HG03469 (cell line): ENCODE data around the gene DYRK3.

Experiments
- ATAC-seq: cut with Tn5 transposase; IDR thresholded peaks from one replicate; pipeline ENCODE4 v1.9.1; 2021; ENCODE audit warnings: mild to moderate bottlenecking, moderate library complexity, moderate number of reproducible peaks; ENCODE audit not compliant: unreplicated experiment

The DYRK3 gene

DNA sequence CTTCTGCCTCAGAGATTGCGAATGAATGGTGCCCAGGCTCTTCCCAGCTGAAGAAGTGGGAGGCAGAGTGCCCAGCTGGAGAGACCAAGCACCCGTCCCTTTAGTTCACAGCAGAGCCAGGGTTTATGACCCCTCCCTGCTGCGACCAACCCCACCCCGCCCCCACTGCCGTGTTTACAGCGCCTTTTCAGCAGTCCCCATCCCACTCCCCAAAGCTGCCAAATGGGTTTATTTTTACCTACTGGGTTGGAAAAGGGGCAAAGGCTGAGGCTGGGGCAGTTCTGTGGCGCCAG is 23.6 kb downstream of the DYRK3 start:
- ATAC-seq = no peak

DNA sequence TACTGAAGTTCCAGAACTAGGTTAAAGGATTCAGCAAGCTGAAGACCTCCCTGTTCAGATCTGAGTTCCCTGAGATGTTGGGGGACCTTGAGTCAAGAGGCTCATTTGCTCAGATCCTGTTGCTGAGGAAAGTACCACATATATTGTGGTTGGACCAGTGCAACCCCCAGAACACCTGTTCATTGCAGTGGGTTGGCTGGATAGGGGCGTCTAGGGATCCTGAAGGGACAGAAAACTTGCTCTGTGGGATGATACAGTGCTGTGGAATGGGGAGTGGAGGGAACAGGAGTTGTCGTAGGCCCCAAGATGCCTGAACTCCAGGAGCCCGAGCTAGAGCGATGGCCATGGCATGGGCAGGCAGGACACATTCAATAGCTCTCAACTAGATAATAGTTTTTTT is 24.8 kb downstream of the DYRK3 start:
- no peak for ATAC-seq

DNA sequence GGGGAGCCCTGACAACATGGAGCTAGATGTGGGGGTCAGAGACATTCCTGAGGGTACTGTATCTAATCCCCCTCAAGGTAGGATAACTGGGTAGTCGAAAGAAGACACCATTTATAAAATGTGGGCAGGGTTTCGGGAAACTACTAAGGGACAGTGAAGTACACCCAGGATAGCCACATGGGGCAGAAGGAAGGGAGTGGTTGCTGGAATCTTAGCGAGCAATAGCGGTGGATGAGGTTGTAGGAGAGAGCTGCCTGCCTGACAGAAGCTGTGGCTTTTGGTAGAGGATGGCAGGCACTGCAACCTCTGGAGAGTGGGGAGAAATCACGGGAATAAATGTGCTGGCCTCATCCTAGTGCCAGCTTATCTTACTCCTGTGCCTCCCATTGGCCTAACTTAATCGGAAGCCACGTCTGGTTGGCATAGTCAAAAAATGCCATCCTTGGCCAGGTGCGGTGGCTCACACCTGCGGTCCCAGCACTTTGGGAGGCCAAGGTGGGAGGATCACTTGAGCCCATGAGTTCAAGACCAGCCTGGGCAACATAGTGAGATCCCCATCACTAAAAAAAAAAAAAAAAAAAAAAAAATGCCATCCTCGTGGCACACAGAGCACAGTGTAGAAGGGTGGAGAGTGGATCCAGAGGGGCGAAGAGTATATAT is 26.0 kb downstream of the DYRK3 start:
- ATAC-seq = no peak

DNA sequence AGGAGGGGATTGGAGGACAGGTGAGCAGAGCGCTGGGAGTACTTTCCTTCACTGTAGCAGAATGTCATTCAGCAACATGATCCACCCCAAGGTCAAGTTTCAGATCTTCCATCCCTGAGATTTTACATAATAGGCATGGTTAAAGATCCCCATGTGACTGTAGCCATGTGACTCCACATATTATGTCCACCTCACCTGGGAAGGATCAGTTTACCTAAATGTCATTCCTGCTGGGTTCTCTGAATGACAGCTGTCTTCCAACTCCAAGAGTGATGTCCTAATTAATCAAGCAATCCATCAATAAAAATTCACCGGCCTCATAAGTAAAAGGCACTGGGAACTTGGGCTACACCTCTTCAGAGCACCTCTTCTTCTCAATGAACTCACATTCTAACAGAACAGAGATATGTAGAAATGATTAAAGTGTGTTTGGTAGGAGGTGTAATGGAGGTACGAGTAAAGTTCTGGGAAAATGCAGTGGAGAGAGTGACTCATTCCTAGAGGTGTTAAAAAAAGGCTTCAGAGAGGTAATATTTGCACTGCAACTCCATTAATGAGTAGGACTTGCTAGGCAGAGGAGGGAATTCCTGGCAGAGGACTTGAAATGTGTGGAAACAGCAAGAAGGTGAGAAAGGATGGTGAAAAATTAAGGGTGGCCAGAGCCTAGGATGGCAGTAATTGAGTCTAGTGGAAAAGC is 27.2 kb downstream of the DYRK3 start:
- no peak for ATAC-seq

DNA sequence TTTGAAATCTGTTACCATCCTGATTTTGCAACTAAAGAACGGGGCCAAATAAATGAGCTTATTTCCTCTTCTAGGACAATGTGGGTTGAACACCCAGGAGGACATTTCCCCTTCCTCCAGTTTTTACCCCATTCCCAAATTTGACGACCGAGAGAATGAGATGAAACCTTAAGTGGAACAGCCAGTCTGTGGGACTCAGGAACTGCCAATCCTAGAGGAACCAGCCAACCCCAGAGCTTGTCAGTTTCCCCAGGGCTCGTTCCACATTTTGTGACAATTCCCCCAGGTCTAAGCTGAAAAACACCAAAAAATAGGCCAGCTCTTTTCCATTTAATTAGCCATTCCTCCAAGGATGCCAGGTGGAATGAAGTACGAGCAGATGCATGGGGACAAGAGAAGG is 28.0 kb downstream of the DYRK3 start:
- ATAC-seq = no peak

DNA sequence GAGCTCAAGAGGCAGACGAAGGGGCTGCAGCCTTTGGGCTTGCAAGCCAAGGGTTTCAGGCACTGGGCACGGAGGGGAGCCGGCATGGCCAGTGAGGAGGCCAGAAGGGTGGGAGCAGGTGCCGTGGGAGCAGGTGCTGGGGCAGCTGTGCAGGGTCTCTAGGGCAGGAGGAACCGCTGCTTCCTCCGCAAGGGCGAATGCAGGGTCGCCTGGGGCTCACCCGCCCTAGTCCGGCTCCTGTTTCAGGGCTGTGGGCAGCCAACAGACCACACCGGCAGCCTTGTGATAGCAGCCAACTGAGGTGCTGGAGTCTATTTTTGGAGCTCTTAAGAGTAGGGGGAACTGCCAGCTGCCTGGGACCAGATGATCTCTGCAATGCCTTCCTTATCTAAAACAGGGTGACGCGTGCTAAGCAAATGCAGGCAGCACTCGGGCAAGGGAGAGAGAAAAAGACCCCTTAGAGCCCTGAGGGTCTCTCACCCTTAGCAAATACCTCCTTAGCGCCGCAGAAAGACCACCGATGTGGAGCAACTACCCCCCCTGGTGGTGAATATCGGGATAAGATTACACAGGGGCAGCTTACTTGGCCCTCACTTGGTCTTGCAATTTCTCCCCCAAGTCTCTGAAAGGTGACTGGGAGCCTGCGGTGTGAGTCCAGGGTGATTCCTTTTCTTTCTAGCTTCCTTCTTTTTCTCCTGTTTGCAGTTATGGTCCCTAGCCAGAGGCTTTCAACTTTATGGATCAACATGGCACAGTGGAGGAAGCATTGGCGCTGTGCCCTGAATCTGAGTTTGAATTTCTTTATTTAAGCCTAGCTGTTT is 28.7 kb downstream of the DYRK3 start:
- no peak for ATAC-seq

DNA sequence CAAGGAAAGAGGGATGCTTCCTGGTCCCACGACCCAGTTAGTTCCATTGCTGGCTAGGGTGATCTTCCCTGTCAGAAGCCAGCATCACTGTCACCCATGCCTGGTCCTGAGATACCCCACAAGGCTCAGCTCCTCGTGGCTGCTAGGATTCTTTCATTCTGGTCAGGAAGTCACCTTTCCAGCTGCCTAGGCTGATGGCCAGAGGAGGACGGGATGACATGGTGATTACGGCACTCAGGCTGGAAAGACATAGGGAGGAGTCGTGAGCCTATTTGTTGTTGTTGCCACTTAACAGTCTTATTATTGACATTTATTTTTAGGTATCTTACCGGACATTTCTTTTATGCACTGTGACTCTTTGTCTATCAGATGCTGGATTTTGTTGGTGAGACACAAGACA is 29.4 kb downstream of the DYRK3 start:
- ATAC-seq = no peak

DNA sequence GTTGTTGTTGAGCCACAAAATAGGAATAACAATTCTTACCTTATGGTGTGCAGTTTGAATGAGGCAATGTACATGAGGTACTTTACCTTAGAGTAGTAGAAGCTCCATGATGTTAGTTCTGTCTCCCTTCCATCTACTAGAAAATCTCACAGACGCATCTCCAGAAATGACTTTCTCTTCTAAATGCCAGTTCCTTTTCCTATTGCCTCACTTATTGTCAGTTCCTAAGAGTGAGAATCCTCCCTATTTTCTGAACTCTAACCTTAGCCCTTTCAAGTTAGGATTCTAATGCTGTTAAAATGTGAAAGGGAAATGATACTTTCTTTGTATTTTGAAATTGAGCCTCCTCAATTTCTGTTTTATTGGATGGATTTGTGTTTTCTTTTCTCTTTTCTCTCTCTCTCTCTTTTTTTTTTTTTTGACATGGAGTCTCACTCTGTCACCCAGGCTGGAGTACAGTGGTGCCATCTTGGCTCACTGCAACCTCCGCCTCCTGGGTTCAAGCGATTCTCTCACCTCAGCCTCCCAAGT is 30.8 kb downstream of the DYRK3 start:
- ATAC-seq = no peak

DNA sequence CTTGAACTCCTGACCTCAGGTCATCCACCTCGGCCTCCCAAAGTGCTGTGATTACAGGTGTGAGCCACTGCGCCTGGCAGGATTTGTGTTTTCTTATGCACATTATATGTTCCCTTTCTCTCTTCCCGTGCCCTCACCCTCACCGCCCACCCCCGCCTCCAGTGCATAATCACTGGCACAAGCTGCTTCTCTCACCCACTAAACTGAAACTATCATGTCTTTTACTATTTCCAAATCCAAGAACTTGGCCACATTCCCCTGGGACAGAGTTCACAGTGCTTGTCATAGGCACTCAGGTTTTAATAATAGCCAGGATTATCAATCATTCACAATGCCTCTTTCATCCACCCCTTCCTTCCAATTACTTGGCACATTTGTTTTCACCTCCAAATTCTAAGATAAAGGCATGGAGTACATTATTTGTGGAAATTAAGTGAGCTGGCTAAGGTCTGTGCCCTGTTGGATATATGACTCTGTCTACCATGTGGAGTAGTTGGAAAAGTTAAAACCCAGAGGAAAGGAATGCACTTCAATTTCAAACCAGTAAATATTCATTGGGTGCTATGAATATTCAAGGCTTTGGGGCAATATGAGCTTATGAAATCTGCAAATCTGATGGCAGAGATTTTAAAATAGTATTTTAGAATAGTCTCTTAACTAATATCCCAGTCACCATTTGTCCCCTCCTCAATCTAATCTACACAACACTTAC is 31.8 kb downstream of the DYRK3 start:
- ATAC-seq = no peak

DNA sequence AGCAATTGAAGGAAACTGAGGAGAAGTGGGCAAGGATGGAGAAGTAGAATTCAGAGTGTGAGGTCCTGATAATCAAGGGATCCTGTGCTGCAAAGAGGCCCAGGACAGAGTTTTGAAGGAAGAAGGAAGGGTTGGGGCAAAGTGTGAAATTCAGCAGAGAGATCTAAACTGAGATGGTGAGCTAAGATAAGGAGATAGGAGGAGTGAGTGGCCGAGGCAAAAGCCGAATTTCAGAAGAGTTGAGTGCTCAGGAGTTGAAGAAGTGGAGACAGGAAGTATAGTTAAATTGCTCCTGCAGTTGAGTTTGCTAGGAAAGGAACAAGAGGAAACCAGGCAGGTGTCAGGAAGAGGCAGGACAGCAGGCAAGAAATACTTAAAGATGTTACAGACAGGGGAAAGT is 33.0 kb downstream of the DYRK3 start:
- ATAC-seq = no peak

DNA sequence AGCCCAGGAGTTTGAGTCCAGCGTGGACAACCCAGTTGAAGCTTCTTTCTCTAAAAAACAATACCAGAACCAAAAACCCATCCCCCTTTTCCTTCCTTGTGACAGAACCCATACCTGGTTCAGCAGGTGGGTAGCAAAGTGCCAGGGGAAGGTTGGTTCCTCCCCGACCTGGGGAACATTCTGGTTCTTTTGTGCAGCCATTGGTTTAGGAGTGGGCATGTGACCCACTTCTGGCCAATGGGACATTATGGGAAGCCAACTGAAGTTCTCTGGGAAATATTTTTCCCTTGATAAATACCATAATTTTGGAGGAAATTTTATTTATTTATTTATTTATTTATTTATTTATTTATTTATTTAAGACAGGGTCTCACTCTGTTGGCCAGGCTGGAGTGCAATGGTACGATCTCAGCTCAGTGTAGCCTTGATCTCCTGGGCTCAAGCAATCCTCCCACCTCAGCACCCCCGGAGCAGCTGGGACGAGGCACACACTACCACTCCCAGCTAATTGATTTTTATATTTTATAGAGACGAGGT is 33.6 kb downstream of the DYRK3 start:
- ATAC-seq = no peak

DNA sequence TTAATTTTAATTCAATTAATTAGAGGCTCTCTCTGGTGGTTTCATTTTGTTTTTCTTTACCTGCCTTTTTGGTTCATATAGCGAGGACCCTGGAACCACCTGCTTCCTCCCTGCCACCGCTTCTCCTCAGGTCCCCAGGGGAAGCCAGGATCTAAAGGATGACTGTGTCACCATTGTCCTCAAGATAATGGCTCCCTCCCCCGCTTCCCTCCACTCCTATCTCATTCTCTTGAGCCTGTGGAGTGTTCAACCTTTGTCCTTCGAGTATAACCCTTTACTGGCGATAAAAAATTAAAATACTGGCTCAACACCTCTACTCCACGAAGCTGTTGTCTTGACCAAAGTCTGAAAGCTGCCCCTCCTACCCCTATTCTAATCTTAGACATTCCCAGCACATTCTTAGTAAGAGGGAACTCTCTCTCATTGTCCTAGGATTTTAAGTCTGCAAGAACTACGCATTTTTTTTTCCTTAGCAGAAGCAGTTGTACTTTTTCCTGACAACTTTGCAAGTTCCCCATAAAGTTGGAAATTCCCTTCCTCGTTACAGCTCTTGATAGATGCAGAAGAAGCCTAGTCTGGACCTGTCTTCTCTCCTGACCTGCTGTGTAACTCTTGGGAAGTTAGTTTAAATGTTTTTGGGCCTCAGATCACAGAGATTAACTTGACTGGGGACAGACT is 36.8 kb downstream of the DYRK3 start:
- no peak for ATAC-seq

DNA sequence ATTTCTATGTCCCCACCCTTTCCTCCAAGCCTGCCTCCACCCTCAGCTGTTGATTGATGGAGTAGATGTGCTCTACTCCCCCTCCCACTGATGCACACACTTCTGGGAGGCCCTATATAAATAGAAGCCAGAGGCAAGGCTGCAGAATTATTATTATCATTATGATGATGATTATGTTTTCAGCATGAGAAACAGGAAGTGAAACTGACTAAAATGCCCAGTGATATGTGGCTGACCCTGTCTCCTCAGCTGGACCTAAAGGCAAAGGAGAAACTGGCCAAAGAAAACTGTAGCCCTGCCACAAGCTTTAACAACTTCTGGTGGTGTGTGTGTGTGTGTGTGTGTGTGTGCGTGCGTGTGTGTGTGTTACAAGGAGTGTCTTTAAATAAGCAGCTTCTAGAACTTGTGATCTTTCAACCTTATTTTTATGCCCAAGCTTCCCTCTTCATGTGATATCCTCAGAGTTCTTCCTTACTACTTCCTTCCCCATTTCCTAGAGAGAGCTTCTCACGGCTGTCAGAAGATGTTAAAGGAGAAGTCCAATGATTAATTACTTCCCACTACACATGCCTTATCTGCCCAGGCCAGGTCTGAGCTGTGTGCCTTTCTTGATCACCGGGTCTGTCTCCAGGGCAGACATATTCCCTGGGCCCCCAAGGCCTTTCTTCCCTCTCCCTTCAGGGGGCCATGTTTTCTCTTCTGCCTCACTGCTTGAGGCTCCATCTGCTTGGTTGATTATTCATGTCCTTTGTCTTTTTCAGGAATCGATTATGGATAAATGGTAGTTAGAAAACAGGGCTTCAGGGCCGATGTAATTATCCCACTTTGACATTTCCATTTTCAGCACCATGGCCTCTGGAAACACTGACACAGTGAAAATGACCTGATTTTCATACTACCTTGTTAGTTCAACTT is 37.8 kb downstream of the DYRK3 start:
- no peak for ATAC-seq

DNA sequence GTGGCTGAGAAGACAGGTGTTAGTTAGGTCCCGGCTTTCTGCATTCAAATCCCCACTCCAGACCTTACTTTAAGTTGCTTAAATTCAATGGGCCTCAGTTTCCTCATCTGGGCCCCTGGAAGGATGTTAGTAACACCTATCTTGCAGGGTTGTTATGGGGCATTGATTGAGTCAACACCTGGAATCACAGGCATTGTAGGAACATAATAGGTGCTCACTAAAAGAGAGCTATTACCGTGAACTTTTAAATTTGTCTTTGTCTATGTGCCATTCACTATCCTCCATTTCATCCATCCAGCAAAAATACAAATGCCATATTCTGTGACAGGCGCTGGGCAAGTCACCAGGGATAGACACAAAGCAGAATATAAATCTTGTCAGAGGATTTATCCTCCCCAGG is 38.9 kb downstream of the DYRK3 start:
- no peak for ATAC-seq

DNA sequence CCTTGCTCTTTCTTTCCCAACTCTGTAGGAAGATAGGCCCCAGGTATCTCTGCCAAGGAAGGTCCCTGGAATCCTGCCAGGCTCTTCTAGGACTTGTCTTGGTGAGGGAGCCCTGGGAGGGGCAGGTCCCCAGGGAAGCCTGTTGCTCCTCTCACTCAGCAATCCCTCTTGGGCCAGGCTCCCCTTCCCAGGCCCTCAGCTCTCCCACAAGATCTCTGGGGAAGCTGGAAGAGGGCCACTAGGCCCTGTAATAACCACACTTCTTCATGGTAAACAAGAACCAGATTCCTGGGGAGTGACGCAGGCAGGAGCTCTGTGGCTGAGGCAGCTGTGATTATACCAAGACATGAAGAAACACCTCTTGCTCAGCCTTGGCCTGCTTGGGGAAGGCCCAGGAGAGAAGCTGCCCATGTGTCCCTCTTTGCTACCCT is 39.4 kb downstream of the DYRK3 start:
- ATAC-seq = no peak

DNA sequence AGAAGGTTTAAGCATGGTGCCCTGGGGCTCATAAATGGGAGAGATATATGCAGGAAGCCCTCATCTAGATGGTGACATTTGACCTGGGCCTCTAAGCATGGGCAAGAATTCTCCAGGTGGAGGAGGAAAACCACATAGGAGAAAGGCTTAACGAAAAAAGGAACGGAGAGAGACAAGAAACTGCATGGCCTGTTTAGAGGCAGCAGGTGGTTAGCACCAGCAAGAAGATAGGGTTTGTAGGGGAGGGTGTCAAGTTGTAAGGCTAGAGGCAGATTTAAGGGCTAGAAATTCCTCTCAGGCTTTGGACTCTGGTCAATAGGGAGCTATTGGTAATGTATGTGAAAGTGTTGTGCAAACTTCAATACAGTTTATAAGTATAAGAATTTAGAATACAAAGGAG is 41.2 kb downstream of the DYRK3 start:
- ATAC-seq = no peak

DNA sequence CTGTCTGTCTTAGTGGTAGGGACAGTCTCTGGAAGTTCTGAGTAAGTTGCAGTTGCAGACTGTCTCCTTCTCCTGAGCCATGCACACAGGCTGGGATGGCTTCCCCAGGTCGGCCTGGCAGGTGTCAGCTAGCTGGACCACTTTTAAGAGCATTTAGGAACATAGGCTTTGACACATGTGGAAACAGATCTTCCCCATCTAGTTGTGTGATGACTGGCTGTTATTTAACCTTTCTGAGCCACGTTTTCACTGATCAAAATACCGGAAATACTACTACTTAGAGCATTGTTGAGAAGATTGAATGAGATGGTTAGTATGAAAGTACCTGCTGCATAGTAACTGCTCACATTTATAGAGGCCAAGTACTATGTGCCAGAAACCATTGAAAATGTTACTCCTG is 43.2 kb downstream of the DYRK3 start:
- no peak for ATAC-seq

DNA sequence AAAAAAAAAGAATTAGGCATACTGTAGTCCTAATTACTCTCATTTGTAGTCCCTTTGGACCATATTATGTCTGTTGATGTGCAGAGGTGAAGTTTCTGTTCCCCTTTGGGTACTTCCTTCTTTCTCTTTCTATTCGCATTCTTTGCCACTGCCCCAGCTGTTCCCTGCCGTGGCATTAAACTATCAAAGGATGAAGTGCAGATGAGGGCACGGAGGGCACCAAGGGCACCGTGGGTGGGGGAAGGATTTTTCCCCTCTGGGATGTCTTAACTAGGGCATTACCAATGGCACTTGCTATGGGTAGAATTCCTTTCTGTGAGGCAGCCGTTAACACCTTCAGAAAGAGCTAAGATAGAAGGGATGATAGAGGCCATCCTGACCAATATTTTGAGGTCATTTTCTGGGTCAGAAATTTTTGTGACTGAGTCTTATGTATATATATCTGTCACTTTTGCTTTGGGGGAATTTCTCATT is 44.4 kb downstream of the DYRK3 start:
- peak; percentile 65 for ATAC-seq

DNA sequence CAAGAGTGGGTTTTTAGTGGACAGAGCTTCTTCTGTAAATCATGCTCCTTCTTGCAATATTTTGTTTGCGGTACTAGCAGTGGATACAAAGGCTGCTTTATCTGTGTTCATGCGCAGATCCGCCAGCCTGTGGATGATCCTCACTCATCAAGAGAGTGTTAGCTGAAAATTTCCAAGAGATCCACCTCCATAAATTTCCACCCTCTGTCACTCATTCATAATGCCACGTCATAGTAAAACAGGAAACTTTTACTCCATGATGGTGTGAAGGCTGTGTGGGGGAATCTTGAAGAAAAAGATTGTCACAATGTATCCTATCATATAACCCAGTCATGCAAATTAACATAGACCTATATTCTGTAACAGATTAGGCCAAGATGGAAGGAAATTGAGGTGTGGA is 44.9 kb downstream of the DYRK3 start:
- ATAC-seq = no peak
